LNCAP (cell line): ENCODE measurements around the gene MID1.

ENCODE experiments used
- TF ChIP-seq, protein P1 (sequence below): fragments of 450-650 bp; IDR thresholded peaks from 2 replicates; pipeline ENCODE4 v1.5.1; 2017; ENCODE audit warnings: mild to moderate bottlenecking

The MID1 gene

DNA sequence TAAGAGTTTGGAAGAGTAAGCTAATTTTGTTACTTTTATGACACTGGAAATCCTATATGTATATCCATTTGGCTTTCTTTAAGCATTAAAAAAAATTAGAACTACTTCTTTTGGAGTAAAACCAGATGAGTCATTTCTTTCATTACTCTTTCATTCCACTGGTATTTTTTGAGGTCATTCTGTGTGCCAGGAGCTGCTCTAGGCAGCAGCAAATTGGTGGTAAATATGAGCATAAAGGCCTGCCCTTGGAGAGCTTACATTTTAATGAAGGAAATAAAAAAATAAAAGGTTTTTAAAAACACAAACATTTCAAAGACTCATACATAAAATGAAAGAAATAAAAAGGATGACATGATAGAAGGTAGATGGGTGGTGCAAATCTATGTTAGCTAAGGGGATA, 37.4 kb downstream of the MID1 start:
- TF ChIP-seq, protein P1, sequence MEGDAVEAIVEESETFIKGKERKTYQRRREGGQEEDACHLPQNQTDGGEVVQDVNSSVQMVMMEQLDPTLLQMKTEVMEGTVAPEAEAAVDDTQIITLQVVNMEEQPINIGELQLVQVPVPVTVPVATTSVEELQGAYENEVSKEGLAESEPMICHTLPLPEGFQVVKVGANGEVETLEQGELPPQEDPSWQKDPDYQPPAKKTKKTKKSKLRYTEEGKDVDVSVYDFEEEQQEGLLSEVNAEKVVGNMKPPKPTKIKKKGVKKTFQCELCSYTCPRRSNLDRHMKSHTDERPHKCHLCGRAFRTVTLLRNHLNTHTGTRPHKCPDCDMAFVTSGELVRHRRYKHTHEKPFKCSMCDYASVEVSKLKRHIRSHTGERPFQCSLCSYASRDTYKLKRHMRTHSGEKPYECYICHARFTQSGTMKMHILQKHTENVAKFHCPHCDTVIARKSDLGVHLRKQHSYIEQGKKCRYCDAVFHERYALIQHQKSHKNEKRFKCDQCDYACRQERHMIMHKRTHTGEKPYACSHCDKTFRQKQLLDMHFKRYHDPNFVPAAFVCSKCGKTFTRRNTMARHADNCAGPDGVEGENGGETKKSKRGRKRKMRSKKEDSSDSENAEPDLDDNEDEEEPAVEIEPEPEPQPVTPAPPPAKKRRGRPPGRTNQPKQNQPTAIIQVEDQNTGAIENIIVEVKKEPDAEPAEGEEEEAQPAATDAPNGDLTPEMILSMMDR: no peak

DNA sequence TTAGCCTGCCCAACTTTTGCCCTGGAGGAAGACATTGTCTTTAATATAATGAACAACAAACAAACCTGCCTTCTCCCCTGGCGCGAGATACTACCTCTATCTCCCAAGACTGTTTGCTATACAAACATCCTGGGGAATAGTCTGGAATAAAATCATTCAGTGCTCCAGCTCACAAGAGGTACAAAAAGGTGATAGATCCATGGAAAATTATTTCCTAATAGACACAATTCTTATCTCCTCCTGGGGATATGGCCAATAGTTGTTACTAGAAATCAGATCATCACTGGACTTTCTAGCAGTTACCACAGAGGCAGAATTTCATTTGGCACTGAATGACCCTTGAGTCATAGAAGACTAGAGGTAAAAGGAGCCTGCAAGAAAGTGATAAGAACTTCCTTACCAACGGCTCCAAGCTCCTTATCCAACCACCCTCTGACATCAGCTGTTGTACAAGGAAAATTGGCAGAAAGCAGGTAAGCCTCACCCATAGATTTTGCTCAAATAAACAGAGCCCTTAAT, 38.1 kb downstream of the MID1 start:
- TF ChIP-seq, protein P1: no peak

DNA sequence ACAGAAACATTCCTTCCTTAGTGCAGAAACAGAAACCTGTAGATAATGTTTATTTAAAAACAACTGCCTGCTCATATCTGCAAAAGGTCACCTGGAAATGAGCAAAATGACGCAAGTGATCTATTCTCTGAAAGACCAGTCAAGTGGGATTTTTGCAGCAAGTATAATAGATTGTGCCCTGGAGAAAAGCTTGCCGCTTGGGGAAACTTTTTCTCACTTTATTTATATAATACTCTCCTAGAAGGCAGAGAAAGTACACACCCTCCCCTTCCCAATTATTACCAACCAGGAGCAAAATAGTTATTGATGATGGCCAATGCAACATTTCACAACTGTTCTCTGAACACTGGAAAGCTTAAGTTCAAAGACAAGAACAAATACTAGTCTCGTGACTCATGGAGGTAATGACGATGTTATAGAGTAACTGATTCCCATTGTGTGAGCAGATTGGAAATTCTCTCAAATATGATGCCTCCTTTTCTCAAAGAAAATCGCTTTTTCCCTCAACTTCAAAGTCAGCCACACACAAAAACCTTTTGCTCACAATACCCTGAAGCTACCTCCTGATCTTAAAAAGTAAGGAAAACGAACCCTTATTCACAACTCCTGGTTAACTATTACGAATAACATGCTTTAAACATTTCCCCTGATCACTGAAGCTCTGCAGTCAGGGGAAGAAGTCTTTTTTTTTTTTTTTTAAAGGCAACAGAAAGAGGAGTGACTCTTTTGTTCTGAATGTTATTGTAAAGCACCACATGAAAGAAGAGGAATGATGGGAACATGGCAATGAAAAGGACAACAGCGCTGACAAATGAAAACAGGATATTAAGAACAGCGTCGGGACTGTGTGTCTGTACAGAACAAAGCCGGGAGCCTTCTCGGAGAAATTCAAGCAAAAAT, 41.0 kb downstream of the MID1 start:
- TF ChIP-seq, protein P1: no peak

DNA sequence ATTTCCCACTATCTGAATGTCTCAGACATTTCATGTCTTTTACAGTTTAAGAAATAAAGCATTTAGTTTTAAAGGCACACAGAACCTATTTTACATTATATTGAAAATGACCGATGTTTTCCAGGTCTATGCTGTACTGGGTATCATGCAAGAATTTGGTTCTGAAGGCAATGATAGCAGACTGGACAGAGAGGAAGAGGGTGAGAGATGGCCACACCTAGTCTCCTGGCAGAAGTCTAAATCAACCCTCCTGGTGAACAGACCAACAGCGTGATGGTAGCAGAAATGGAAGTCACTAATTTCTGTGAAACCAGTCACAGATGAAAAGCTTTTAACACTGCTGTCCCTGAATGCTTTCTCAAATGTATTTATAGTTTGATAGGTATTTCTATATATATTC, 41.9 kb downstream of the MID1 start:
- TF ChIP-seq, protein P1: no peak

DNA sequence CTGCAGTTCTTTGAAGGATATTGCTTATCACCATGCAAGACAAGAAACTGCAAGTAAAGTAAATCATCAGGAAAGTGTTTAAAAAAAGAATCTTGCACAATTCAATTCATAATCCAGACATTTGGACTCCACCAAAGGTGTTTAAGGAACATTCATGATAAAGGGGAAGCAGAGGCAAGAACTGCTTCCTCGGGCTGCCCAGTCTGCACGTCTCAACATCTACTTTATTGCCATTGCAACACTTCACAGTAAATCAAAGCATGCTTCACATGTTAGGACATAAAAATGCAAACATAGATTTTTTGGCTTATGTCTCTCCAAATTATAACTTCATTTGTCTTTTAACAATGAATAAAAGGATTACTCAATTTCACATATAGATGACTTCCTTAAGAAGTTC, 42.5 kb downstream of the MID1 start:
- TF ChIP-seq, protein P1: no peak

DNA sequence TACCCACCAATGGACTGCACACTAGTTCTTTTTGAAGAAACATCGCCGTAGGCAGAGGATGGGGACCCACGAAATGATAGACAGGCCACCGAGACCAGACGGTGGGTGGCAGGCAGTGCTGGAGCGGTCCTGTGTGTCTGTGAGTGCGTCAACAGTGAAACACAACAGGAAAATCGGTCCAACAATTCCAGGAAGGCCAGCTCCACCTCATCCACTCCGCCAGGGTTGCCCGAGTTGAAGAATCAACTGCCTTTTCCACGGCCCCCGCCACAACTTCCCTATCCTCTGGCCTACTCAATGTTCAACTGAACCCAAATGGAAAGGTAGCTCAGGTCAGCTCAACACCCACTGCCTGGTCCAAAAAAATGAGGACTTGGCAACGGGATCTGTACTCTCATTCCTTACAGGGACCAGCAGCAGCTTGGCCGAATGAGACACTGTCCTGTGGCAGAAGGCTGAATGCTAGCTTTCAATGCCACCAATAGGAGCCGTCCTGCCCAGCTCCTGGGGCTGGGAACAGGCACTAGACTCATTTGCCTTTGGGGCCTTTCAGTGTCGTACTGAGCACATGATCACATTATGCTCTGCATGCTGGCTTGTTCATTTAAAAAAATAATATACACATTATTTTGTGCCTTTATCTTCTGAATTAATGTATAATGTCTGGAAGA, 43.5 kb downstream of the MID1 start:
- TF ChIP-seq, protein P1: no peak

DNA sequence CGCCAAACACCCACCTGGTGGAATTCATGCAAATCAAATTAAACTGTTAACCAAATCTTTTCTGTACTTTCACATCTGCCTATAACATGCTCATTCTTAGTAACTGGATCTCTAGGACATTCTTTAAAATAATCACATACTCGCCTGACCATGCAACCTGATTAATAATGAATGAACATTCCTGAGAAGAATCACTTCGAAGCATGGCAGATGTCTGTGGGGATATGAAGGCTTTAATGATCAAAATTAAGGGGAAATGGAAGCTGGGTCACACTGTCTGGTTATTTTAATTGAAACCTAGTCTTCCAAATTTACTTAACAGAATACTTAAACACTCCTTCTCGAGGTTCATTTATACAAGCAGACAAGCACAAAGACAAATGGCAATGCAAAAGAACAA, 44.2 kb downstream of the MID1 start:
- TF ChIP-seq, protein P1: no peak
